Measurements from ENCODE around the gene SEMA5B. TPM values are rescaled to one million over a fixed set of nuclear protein-coding genes. Genes with fewer than 3 reads are reported as not detected.
A peak's percentile ranks its signal among the peaks of the same experiment; 100 is the strongest.

The SEMA5B gene
- total RNA-seq, 1 donor from 2014 or later = 1.0 TPM

DNA sequence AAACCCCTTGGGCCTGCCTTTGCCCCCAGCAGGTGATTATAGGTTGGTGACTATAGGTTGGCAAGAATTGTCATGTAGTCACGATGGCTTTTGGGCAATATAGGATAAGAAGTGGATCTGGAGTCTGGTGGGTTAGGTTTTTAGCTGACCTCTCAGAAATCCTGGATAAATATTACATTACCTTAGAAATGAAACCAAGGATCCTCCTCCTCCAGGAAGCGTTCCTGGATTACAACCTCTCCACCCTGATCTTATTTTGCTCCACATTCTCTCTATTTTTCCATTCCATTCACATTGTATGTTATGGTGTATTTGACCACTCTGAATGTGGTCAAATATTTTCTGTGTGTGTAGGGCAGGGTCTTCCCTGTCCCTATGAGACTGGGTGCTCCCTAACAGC, 82.3 kb downstream of the SEMA5B start:
- H3K27me3 ChIP-seq (ENCODE audit: insufficient read depth, low read length) = peaks cover 14% of the 10 kb centered on the region
- Mint-ChIP-seq H3K27me3 (ENCODE audit: low read depth, unreplicated experiment) (peaks cover 9% of the 10 kb centered on the region), H3K4me3 (ENCODE audit: unreplicated experiment) (no peak overlapping the region), H3K27ac (ENCODE audit: unreplicated experiment) (no peak overlapping the region), H3K9me3 (ENCODE audit: unreplicated experiment) (peaks cover 2% of the 10 kb centered on the region), H3K4me1 (ENCODE audit: low read depth, unreplicated experiment) (peaks cover 1% of the 10 kb centered on the region), H3K36me3 (ENCODE audit: low read depth, unreplicated experiment) (peaks cover 4% of the 10 kb centered on the region)
- no peak for TF ChIP-seq EZH2 (IDR thresholded peaks at IDR 0.05; ENCODE audit: insufficient read depth, low read length)
- TF ChIP-seq, protein P1, sequence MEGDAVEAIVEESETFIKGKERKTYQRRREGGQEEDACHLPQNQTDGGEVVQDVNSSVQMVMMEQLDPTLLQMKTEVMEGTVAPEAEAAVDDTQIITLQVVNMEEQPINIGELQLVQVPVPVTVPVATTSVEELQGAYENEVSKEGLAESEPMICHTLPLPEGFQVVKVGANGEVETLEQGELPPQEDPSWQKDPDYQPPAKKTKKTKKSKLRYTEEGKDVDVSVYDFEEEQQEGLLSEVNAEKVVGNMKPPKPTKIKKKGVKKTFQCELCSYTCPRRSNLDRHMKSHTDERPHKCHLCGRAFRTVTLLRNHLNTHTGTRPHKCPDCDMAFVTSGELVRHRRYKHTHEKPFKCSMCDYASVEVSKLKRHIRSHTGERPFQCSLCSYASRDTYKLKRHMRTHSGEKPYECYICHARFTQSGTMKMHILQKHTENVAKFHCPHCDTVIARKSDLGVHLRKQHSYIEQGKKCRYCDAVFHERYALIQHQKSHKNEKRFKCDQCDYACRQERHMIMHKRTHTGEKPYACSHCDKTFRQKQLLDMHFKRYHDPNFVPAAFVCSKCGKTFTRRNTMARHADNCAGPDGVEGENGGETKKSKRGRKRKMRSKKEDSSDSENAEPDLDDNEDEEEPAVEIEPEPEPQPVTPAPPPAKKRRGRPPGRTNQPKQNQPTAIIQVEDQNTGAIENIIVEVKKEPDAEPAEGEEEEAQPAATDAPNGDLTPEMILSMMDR (IDR thresholded peaks at IDR 0.05; ENCODE audit: insufficient read depth, low read depth, low read length) = no peak
- no peaks in the 10 kb centered on the region for H3K9me3 ChIP-seq (ENCODE audit: insufficient read depth, low read depth, low read length)
- no peak overlapping the region for H3K27ac ChIP-seq (ENCODE audit: low read depth, low read length)
- H3K4me1 ChIP-seq (ENCODE audit: insufficient read depth, low read length) = no peaks in the 10 kb centered on the region
- peaks cover 5% of the 10 kb centered on the region for H4K20me1 ChIP-seq (ENCODE audit: insufficient read depth, low read length)
- H3K4me3 ChIP-seq (ENCODE audit: insufficient read depth, low read depth, low read length) = no peak overlapping the region
- FAIRE-seq = no peak
- H3K79me2 ChIP-seq (ENCODE audit: insufficient read depth, low read length) = no peaks in the 10 kb centered on the region
- H3K4me2 ChIP-seq (ENCODE audit: low read length) = no peak overlapping the region
- H3K9ac ChIP-seq (ENCODE audit: low read length) = no peak overlapping the region
- no peak for DNase-seq (ENCODE audit: low read depth)
- H3K36me3 ChIP-seq (ENCODE audit: insufficient read depth, low read length) = no peaks in the 10 kb centered on the region
- no peak overlapping the region for H2AFZ ChIP-seq (ENCODE audit: low read depth, low read length)

DNA sequence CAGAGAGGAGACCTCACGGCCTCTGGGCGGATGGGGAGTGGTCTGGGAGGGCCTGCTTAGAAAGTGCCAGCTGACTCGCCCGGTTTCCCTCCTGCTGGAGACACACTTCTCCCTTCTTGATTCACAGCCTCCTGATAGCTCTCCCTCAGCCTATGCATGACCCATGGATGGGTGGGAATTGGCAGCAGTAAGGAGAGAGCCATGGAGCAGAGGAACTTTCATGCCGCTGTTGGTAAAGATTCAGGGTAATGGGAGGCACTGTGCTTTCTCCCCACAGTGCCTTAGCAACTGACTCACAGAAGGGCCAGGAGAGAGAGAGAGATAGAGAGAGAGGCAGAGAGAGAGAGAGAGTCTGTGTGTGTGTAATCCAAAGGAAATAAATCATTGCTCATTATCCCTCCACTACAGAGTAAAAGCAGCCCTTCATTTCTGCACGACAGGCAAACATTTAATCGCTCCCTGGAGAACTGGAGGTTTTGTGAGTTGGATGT, 82.8 kb downstream of the SEMA5B start:
- H3K36me3 Mint-ChIP-seq (ENCODE audit: low read depth, unreplicated experiment) = peaks cover under 1% of the 10 kb centered on the region
- Histone ChIP-seq H3K9me3 (ENCODE audit: insufficient read depth, low read depth, low read length) (no peaks in the 10 kb centered on the region), H3K79me2 (ENCODE audit: insufficient read depth, low read length) (no peaks in the 10 kb centered on the region), H4K20me1 (ENCODE audit: insufficient read depth, low read length) (peaks cover 5% of the 10 kb centered on the region), H3K36me3 (ENCODE audit: insufficient read depth, low read length) (no peaks in the 10 kb centered on the region), H3K4me2 (ENCODE audit: low read length) (no peak overlapping the region), H3K9ac (ENCODE audit: low read length) (no peak overlapping the region), H3K27me3 (ENCODE audit: insufficient read depth, low read length) (peaks cover 14% of the 10 kb centered on the region), H3K27ac (ENCODE audit: low read depth, low read length) (no peak overlapping the region), H3K4me3 (ENCODE audit: insufficient read depth, low read depth, low read length) (no peak overlapping the region), H3K4me1 (ENCODE audit: insufficient read depth, low read length) (no peaks in the 10 kb centered on the region), H2AFZ (ENCODE audit: low read depth, low read length) (no peak overlapping the region)
- DNase-seq (ENCODE audit: low read depth) (peak; percentile 32), FAIRE-seq (no peak)
- peaks cover 1% of the 10 kb centered on the region for H3K4me1 Mint-ChIP-seq (ENCODE audit: low read depth, unreplicated experiment)
- H3K9me3 Mint-ChIP-seq (ENCODE audit: unreplicated experiment) = peaks cover 6% of the 10 kb centered on the region
- H3K4me3 Mint-ChIP-seq (ENCODE audit: unreplicated experiment) = no peak overlapping the region
- TF ChIP-seq, protein P1 (IDR thresholded peaks at IDR 0.05; ENCODE audit: insufficient read depth, low read depth, low read length) = no peak
- no peak for TF ChIP-seq EZH2 (IDR thresholded peaks at IDR 0.05; ENCODE audit: insufficient read depth, low read length)
- H3K27ac Mint-ChIP-seq (ENCODE audit: unreplicated experiment) = no peak overlapping the region
- peaks cover 14% of the 10 kb centered on the region for H3K27me3 Mint-ChIP-seq (ENCODE audit: low read depth, unreplicated experiment)

DNA sequence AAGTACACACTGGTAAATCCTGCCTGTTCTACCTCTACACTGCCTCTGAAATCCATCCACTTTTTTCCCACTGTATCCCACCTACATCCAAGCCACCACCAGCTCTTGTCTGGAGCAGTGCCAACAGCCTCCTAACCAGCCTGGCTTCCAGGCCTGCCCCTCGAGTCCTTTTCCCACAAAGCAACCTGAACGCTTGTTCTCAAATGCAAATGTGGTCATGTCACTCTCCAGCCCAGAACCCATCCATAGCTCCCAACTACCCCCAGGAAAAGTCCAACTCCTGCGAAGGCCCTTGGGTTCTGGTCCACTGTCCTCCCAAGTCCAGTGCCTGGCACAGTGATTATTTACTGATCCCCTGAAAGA, 83.8 kb downstream of the SEMA5B start:
- Histone ChIP-seq H4K20me1 (ENCODE audit: insufficient read depth, low read length) (peaks cover 5% of the 10 kb centered on the region), H3K4me3 (ENCODE audit: insufficient read depth, low read depth, low read length) (no peak overlapping the region), H3K9me3 (ENCODE audit: insufficient read depth, low read depth, low read length) (no peaks in the 10 kb centered on the region), H3K36me3 (ENCODE audit: insufficient read depth, low read length) (no peaks in the 10 kb centered on the region), H3K9ac (ENCODE audit: low read length) (no peak overlapping the region), H3K79me2 (ENCODE audit: insufficient read depth, low read length) (no peaks in the 10 kb centered on the region), H3K4me2 (ENCODE audit: low read length) (no peak overlapping the region), H3K4me1 (ENCODE audit: insufficient read depth, low read length) (no peaks in the 10 kb centered on the region), H2AFZ (ENCODE audit: low read depth, low read length) (no peak overlapping the region), H3K27me3 (ENCODE audit: insufficient read depth, low read length) (peaks cover 18% of the 10 kb centered on the region), H3K27ac (ENCODE audit: low read depth, low read length) (no peak overlapping the region)
- Mint-ChIP-seq H3K27me3 (ENCODE audit: low read depth, unreplicated experiment) (peaks cover 19% of the 10 kb centered on the region), H3K36me3 (ENCODE audit: low read depth, unreplicated experiment) (no peaks in the 10 kb centered on the region), H3K9me3 (ENCODE audit: unreplicated experiment) (peaks cover 8% of the 10 kb centered on the region), H3K4me3 (ENCODE audit: unreplicated experiment) (peak overlapping the region; percentile 11), H3K4me1 (ENCODE audit: low read depth, unreplicated experiment) (peaks cover 1% of the 10 kb centered on the region), H3K27ac (ENCODE audit: unreplicated experiment) (no peak overlapping the region)
- TF ChIP-seq EZH2 (IDR thresholded peaks at IDR 0.05; ENCODE audit: insufficient read depth, low read length) = no peak
- TF ChIP-seq, protein P1 (IDR thresholded peaks at IDR 0.05; ENCODE audit: insufficient read depth, low read depth, low read length) = no peak
- DNase-seq (ENCODE audit: low read depth) = no peak
- FAIRE-seq = no peak
